Calu3 (cell line): Measurements from ENCODE around the gene TMEM121. TPM values are rescaled to one million over a fixed set of nuclear protein-coding genes. Genes with fewer than 3 reads are reported as not detected.

Experiments used
- BruUV-seq: library from RNA; stranded (reverse); fragments of 400-500 nt; replicated peaks from 2 replicates; lab custom pipeline; 2021; lab: Mats Ljungman, UMichigan
- CTCF ChIA-PET: fragments of 300-600 bp; sonication (Branson Sonifier 250); formaldehyde crosslinking; loops from one replicate; lab custom pipeline; 2022; ENCODE audit warnings: antibody characterized with exemption; lab: Charles Lee
- DNase-seq: peaks from one replicate; pipeline ENCODE4 v3.0.0; 2022
- H3K27ac Mint-ChIP-seq: one replicate; pipeline ENCODE4 v1.8.0; 2022; ENCODE audit warnings: mixed read lengths; ENCODE audit not compliant: unreplicated experiment
- H3K27me3 Mint-ChIP-seq: one replicate; pipeline ENCODE4 v1.8.0; 2022; ENCODE audit warnings: mixed read lengths; ENCODE audit not compliant: unreplicated experiment
- H3K36me3 Mint-ChIP-seq: one replicate; pipeline ENCODE4 v1.8.0; 2022; ENCODE audit warnings: mild to moderate bottlenecking, moderate library complexity, mixed read lengths; ENCODE audit not compliant: insufficient read depth, unreplicated experiment
- H3K4me1 Mint-ChIP-seq: one replicate; pipeline ENCODE4 v1.8.0; 2022; ENCODE audit warnings: mild to moderate bottlenecking, low read depth, mixed read lengths; ENCODE audit not compliant: unreplicated experiment
- H3K4me3 Mint-ChIP-seq: one replicate; pipeline ENCODE4 v1.8.0; 2022; ENCODE audit warnings: mild to moderate bottlenecking, low read depth, moderate library complexity, mixed read lengths; ENCODE audit not compliant: unreplicated experiment
- H3K9me3 Mint-ChIP-seq: one replicate; pipeline ENCODE4 v1.8.0; 2022; ENCODE audit warnings: low read depth, mixed read lengths; ENCODE audit not compliant: unreplicated experiment
- intact Hi-C: fragments of 100-400 bp; cut with micrococcal nuclease; formaldehyde crosslinking; loops from one replicate; pipeline ENCODE4 v1.10.0; 2022; ENCODE audit not compliant: unreplicated experiment
- total RNA-seq: library from RNA; stranded (reverse); gene quantifications from 2 replicates; pipeline ENCODE4 v1.2.3, GENCODE V29; 2022
- TF ChIP-seq, protein P1 (sequence below): fragments of 200-600 bp; IDR thresholded peaks from one replicate; pipeline ENCODE4 v1.8.0; 2022; ENCODE audit warnings: antibody characterized with exemption; ENCODE audit not compliant: unreplicated experiment

TMEM121 gene
- total RNA-seq, 1 experiment from 2014 or later = 0.38 TPM

DNA sequence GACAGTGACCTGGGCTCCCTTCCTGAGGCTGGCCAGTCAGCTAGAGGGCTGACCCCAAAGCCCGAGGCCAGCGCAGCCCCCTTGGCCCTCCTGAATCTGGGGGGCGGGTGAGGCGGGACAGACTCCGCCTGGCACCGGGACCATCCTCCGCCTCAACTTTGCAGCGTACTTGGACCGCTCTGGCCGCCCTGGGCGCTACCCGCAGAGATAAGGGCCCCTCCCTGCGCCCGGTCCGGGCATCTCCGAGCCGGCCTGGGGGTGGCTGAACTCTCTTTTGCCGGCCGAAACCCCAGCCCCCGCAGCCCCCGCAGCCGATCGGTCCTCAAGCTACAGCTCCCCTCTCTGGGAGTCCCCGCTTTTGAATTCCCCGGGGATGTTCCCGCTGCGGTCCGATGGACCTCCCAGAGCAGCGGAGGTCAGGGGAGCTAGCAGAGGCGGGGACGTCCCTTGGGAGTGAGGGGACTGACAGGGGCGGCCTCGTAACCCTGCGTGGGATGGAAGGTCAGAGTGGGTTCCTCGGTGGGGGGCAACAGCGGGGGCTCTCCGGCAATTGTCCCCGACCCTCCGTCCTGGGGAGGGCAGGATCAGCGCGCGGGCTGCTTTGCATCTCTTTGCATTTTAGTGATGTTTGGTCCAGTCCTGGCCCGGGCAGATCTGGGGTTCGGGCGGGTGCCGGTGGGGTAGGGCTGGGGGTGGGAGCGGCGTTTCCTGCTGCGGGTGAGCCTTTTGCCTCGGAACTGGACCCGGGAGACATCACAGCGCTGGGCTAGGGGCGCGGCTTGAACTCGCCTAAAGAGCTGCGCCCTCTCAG is 40.0 kb upstream of the TMEM121 start, which contains the start of gene CRIP1:
Gene CRIP1 (plus strand): TSS at position 724 of the 811 bp plus-strand sequence. CDS start 374 bp downstream, outside the sequence.
- H3K4me3 Mint-ChIP-seq = peak within 1 kb of the TSS; percentile 44
- CTCF ChIA-PET = no interaction called here
- H3K36me3 Mint-ChIP-seq = peaks cover 42% of the 10 kb centered on the region
- no peak within 1 kb of the TSS for H3K27ac Mint-ChIP-seq
- no peaks in the 10 kb centered on the region for H3K9me3 Mint-ChIP-seq
- no peak for DNase-seq
- H3K4me1 Mint-ChIP-seq = peaks cover 23% of the 10 kb centered on the region
- no TSS peak for BruUV-seq
- H3K27me3 Mint-ChIP-seq = no peaks in the 10 kb centered on the region
- intact Hi-C loops = no loop called here
- TF ChIP-seq, protein P1, sequence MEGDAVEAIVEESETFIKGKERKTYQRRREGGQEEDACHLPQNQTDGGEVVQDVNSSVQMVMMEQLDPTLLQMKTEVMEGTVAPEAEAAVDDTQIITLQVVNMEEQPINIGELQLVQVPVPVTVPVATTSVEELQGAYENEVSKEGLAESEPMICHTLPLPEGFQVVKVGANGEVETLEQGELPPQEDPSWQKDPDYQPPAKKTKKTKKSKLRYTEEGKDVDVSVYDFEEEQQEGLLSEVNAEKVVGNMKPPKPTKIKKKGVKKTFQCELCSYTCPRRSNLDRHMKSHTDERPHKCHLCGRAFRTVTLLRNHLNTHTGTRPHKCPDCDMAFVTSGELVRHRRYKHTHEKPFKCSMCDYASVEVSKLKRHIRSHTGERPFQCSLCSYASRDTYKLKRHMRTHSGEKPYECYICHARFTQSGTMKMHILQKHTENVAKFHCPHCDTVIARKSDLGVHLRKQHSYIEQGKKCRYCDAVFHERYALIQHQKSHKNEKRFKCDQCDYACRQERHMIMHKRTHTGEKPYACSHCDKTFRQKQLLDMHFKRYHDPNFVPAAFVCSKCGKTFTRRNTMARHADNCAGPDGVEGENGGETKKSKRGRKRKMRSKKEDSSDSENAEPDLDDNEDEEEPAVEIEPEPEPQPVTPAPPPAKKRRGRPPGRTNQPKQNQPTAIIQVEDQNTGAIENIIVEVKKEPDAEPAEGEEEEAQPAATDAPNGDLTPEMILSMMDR = no peak

DNA sequence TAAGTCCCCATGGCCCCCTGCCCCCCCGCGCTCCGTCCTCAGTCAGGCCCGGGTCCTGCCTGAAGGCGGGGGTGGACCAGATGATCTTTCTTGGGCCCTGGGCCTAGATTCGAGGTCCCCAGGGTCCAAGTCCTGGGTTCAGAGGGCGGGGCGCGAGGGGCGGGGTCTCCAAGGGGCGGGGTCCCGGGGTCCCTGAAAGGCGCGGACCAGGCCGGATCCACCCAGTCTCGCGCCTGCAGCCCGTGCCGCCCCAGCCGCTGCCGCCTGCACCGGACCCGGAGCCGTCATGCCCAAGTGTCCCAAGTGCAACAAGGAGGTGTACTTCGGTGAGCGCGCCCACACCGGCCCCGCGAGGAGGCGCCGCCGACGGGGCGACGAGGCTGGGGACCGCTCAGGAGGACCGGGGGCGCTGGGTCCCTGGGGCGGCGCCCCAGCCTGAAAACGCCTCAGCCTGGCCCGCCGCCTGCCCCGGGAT is 39.4 kb upstream of the TMEM121 start:
- Mint-ChIP-seq H3K4me3 (peak overlapping the region; percentile 34), H3K36me3 (peaks cover 42% of the 10 kb centered on the region), H3K9me3 (no peaks in the 10 kb centered on the region), H3K4me1 (peaks cover 25% of the 10 kb centered on the region), H3K27ac (no peak overlapping the region), H3K27me3 (no peaks in the 10 kb centered on the region)
- CTCF ChIA-PET = no interaction called here
- BruUV-seq = no TSS peak
- intact Hi-C loops = no loop called here
- TF ChIP-seq, protein P1 = no peak
- no peak for DNase-seq

DNA sequence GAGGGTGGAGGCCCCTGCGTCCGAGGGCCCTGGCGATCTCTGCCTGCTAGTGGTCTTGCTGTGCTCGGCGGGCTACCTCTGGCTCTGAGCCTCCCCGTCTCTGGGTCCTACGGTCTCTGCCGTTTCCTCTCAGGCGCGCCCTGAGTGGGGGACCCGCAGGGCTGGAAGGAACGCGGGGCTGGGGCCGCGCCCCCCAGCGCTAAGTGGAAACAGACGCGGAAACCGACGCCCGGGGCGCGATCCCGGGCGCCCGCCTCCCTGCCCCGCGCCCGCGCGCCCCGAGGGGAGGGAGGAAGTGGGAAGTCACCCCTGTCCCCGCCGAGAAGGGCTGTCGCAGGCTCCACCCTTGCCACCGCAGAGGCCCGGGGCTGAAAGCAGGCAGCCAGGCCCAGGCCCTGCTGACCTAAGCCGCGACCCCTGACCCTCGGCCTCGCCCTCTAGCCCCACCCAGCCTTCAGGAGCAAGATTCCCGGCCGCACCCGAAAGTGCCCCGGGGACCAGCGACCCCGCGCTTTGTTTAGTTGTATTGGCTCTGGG is 38.9 kb upstream of the TMEM121 start:
- H3K27me3 Mint-ChIP-seq = no peaks in the 10 kb centered on the region
- H3K27ac Mint-ChIP-seq = no peak overlapping the region
- TF ChIP-seq, protein P1 = no peak
- H3K4me3 Mint-ChIP-seq = peak overlapping the region; percentile 34
- DNase-seq = no peak
- no peaks in the 10 kb centered on the region for H3K9me3 Mint-ChIP-seq
- peaks cover 22% of the 10 kb centered on the region for H3K4me1 Mint-ChIP-seq
- peaks cover 39% of the 10 kb centered on the region for H3K36me3 Mint-ChIP-seq
- intact Hi-C loops = no loop called here
- CTCF ChIA-PET = no interaction called here
- BruUV-seq = no TSS peak

DNA sequence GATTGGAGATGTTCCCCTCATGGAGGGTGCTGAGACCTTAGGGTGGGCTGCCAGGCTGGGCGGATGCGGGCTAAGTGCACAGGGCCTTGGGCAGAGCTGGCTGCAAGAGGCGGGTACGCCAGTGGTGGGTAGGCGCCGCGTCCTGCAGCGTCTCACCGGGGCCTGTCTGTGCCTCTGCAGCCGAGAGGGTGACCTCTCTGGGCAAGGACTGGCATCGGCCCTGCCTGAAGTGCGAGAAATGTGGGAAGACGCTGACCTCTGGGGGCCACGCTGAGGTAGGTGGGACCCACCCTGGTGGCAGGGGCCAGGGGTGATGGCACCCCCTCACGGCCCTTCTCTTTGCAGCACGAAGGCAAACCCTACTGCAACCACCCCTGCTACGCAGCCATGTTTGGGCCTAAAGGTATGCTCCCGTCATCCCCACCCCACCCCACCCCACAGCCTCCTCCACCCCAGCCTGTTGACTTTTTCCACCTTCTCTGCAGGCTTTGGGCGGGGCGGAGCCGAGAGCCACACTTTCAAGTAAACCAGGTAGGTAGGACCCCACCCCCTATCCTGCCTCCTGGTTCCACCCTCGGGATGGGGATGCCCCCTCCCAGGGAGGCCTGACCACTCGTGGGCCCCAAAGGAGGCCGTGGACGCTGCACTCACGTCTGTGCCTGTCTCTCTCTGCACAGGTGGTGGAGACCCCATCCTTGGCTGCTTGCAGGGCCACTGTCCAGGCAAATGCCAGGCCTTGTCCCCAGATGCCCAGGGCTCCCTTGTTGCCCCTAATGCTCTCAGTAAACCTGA is 38.2 kb upstream of the TMEM121 start:
- DNase-seq = no peak
- peaks cover 36% of the 10 kb centered on the region for H3K36me3 Mint-ChIP-seq
- H3K4me1 Mint-ChIP-seq = peaks cover 19% of the 10 kb centered on the region
- TF ChIP-seq, protein P1 = no peak
- no TSS peak for BruUV-seq
- CTCF ChIA-PET = interaction anchor here (3.6 kb wide), 1 partner anchor 7 kb away, joined by 43 read pairs; no protein-coding TSS in a partner anchor
- no peaks in the 10 kb centered on the region for H3K9me3 Mint-ChIP-seq
- peak overlapping the region; percentile 34 for H3K4me3 Mint-ChIP-seq
- H3K27me3 Mint-ChIP-seq = no peaks in the 10 kb centered on the region
- intact Hi-C loops = no loop called here
- no peak overlapping the region for H3K27ac Mint-ChIP-seq
